NCI-H1436 (cell line): ENCODE data around the gene GCAT.

Experiments used
- DNase-seq: peaks from one replicate; lab custom pipeline; 2025; lab: John Stamatoyannopoulos, UW

GCAT gene

GRCh38 chr22:37842015-37842793 is 34.5 kb downstream of the GCAT start:
- no peak for DNase-seq

DNA sequence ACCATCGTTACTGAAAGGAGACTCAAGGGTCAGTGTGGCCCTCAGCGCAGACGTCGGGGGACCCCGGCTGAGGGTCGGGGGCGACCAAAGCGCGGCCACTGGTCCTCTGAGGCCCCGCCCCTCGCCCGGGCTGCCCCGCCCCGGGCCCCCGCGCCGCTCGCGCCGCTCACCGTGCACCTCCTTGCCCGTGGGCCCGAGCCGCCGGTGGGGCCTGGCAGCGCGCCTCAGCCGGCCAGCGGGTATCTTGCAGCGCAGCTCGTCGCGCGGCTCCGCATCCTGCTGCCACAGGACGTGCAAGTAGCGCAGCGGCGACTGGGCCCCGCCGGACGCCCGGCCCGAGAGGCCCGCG is 36.0 kb downstream of the GCAT start:
- DNase-seq = no peak

GRCh38 chr22:37844904-37845329 is 37.2 kb downstream of the GCAT start:
- DNase-seq = no peak

DNA sequence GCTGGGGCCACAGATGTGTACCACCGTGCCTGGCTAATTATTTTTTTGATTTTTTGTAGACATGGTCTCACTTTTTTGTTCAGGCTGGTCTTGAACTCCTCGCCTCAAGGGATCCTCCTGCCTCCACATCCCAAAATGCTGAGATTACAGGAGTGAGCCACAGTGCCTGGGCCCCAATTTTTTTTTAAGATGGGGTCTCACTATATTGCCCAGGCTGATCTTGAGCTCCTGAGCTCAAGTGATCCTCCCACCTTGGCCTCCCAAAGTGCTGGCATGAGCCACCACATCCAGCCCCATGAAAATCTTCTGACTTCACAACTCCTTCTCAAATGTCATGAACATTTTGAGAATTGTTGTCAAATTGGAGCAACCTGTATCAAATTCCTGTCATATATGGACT is 38.7 kb downstream of the GCAT start:
- no peak for DNase-seq

DNA sequence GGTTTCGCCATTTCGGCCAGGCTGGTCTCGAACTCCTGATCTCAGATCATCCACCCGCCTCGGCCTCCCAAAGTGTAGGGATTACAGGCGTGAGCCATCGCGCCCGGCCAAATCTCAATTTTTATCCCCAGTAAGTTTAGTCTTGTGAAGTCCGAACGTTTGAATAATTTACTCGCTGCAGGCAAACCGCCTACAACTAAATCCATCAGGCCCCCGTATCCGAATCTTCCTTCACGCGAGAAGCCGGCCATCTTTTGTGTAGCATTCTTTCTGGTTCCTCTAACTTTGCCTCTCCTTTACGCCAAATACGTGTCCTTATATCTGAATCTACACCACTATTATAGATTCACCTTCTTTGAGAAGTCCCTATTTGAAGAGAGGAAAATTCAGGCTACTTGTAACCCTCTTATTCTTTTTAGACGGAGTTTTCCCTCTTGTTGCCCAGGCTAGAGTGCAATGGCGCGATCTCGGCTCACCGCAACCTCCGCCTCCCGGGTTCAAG is 40.9 kb downstream of the GCAT start:
- DNase-seq = peak; percentile 24

- peak; percentile 85 for DNase-seq
These were observed 41.5 kb downstream of the GCAT start, which contains the start of gene EIF3L for GRCh38 chr22:37849089-37849751. Gene EIF3L (plus strand): TSS chr22:37849419. CDS start chr22:37849450, 31 bp downstream.

GRCh38 chr22:37850801-37851200 is 43.1 kb downstream of the GCAT start:
- DNase-seq = no peak

- no peak for DNase-seq
These were observed 44.7 kb downstream of the GCAT start for GRCh38 chr22:37852418-37852817.

GRCh38 chr22:37854946-37855345 is 47.2 kb downstream of the GCAT start:
- no peak for DNase-seq

DNA sequence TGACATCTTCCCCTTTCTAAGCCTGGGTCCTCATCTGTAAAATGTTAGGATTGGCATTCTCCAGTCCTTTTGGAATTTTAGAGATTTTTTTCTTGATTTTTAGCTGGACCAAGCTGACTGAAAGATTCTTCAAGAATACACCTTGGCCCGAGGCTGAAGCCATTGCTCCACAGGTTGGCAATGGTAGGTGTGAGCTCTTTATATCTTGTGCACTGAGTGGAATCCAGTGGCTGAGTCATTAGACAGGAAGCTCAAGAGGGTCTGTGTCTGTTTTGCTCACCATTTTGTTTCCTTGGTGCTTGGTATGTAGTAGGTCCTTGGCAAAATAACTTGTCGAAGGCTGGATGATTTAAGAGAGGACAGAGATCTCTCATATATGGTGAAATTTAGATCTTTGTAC is 47.7 kb downstream of the GCAT start:
- DNase-seq = no peak

DNA sequence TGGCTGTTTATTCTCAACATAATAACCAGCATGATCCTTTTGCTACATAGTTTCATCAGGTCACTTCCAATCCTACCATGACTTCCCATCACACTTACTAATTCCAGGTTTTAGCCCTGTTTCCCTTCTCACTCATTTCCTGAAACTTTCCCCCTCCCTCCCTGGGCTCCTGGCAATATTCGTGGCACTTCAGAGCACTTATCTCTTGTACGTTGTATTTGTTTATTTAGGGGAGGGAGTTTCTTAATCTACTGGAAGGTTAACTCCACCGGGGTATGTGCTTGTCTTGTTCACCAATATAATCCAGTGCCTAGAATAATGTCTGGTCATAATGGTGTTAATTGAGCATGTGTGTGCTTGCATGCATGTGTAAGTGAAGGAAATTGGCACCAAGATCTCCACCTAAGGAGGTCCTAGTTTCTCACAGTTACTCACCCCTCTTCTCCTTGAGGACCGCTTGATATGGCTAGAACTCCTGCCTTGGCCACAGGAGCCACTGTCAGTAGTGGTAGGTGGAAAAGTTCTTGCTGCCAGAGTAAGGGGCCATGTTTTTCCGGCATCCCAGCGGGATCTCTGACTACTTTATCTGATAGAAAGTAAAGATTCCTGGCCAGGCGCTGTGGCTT is 53.2 kb downstream of the GCAT start:
- DNase-seq = no peak

- DNase-seq = no peak
These were observed 55.0 kb downstream of the GCAT start for GRCh38 chr22:37862570-37863325.

DNA sequence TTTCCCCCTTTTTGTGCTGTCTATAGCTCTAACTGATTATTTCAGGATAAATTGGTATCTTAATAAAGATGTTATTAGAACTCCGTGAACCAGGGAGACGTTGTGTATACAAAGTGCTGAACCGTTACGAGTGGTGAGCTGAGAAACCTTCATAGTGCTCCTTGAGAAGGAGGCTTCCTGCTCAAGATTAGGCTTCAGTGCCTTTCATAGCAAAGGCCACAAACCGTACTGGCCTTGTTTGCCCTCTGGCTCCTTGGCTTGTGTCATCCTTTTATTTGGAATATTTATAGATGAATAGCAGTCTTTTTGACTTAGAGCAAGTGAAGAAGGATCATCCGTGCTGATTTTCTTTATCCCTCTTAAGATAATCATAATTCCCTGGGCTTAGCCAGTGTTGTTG is 57.8 kb downstream of the GCAT start:
- DNase-seq = no peak
